ENCODE measurements around the gene PARS2.

PARS2 gene

GRCh38 chr1:54774820-54775498, 10.6 kb upstream of the PARS2 start:
- DNase-seq (ENCODE audit: low read depth, low spot score), result peak; percentile 21

- DNase-seq (ENCODE audit: low read depth, low spot score), result no peak
Observed at GRCh38 chr1:54772951-54773350, 8.6 kb upstream of the PARS2 start.

- DNase-seq (ENCODE audit: low read depth, low spot score), result no peak
Observed at GRCh38 chr1:54768093-54768492, 3.8 kb upstream of the PARS2 start.

GRCh38 chr1:54767526-54767925, 3.2 kb upstream of the PARS2 start:
- DNase-seq (ENCODE audit: low read depth, low spot score), result no peak

- no peak for DNase-seq (ENCODE audit: low read depth, low spot score)
Observed at GRCh38 chr1:54766726-54767125, 2.4 kb upstream of the PARS2 start.

GRCh38 chr1:54764922-54765561, 719 bp upstream of the PARS2 start:
- DNase-seq (ENCODE audit: low read depth, low spot score), result no peak

GRCh38 chr1:54763816-54764132, 549 bp downstream of the PARS2 start:
- DNase-seq (ENCODE audit: low read depth, low spot score), result no peak

GRCh38 chr1:54758678-54759348, 5.5 kb downstream of the PARS2 start:
- no peak for DNase-seq (ENCODE audit: low read depth, low spot score)

GRCh38 chr1:54757833-54758232, 6.5 kb downstream of the PARS2 start:
- no peak for DNase-seq (ENCODE audit: low read depth, low spot score)

GRCh38 chr1:54754486-54755285, 9.6 kb downstream of the PARS2 start:
- no peak for DNase-seq (ENCODE audit: low read depth, low spot score)

- DNase-seq (ENCODE audit: low read depth, low spot score), result no peak
Observed at GRCh38 chr1:54754045-54754444, 10.3 kb downstream of the PARS2 start.

- no peak for DNase-seq (ENCODE audit: low read depth, low spot score)
Observed at GRCh38 chr1:54751426-54751825, 12.9 kb downstream of the PARS2 start.

- no peak for DNase-seq (ENCODE audit: low read depth, low spot score)
Observed at GRCh38 chr1:54750596-54750995, 13.7 kb downstream of the PARS2 start.

GRCh38 chr1:54748094-54748835, 16.1 kb downstream of the PARS2 start:
- DNase-seq (ENCODE audit: low read depth, low spot score), result no peak

GRCh38 chr1:54745864-54746263, 18.5 kb downstream of the PARS2 start:
- DNase-seq (ENCODE audit: low read depth, low spot score), result no peak

- no peak for DNase-seq (ENCODE audit: low read depth, low spot score)
Observed at GRCh38 chr1:54745274-54745673, 19.0 kb downstream of the PARS2 start.

- no peak for DNase-seq (ENCODE audit: low read depth, low spot score)
Observed at GRCh38 chr1:54744696-54745095, 19.6 kb downstream of the PARS2 start.

GRCh38 chr1:54743416-54744226, 20.7 kb downstream of the PARS2 start:
- DNase-seq (ENCODE audit: low read depth, low spot score), result no peak

GRCh38 chr1:54742282-54742681, 22.0 kb downstream of the PARS2 start:
- DNase-seq (ENCODE audit: low read depth, low spot score), result no peak

GRCh38 chr1:54741531-54741930, 22.8 kb downstream of the PARS2 start:
- DNase-seq (ENCODE audit: low read depth, low spot score), result no peak

- no peak for DNase-seq (ENCODE audit: low read depth, low spot score)
Observed at GRCh38 chr1:54738244-54738643, 26.1 kb downstream of the PARS2 start.

Data from astrocyte of the hippocampus (primary cell).